Prostate gland (tissue), 2 donors: ENCODE results near the gene SLAMF7. TPM values are rescaled to one million over a fixed set of nuclear protein-coding genes. Genes with fewer than 3 reads are reported as not detected.

ENCODE experiments used
- DNase-seq: peaks from one replicate; pipeline ENCODE4 v3.0.0-alpha.2; 2019; ENCODE audit warnings: low spot score
- H3K27ac ChIP-seq, 2 donors: fragments of 200-600 bp; sonication (generic); 2 replicates each; pipeline ENCODE4 v1.5.1; 2017 to 2019
- H3K27me3 ChIP-seq: fragments of 200-600 bp; sonication (generic); replicated peaks from 2 replicates; pipeline ENCODE4 v1.5.1; 2019; ENCODE audit not compliant: insufficient read depth
- H3K36me3 ChIP-seq, 2 donors: fragments of 200-600 bp; sonication (generic); 1 replicate in 1 of 2; 2 replicates in 1 of 2; pipeline versions ENCODE4 v1.5.1 to v1.8.1; 2017 to 2019
- H3K4me1 ChIP-seq: fragments of 200-600 bp; sonication (generic); replicated peaks from 2 replicates; pipeline ENCODE4 v1.5.1; 2019
- H3K4me3 ChIP-seq, 2 donors: fragments of 200-600 bp; sonication (generic); 2 replicates each; pipeline ENCODE4 v1.5.1; 2017 to 2019
- H3K9me3 ChIP-seq: fragments of 200-600 bp; sonication (generic); 2 replicates; pipeline ENCODE4 v1.5.1; 2017
- CTCF ChIP-seq, 4 experiments: fragments of 200-600 bp in 2 of 4; fragments of 450-650 bp in 2 of 4; sonication (generic) in 2 of 4; IDR thresholded peaks; 1 replicate in 3 of 4; 2 replicates in 1 of 4; pipeline ENCODE4 v1.5.1; 2016 to 2019; ENCODE audit warnings: antibody characterized with exemption in 4 of 4, mild to moderate bottlenecking in 2 of 4, moderate library complexity in 2 of 4
- POLR2A ChIP-seq: fragments of 450-650 bp; IDR thresholded peaks from one replicate; pipeline ENCODE4 v1.6.1; 2016; ENCODE audit warnings: antibody characterized with exemption, mild to moderate bottlenecking
- POLR2AphosphoS5 ChIP-seq: sonication (generic); formaldehyde crosslinking; IDR thresholded peaks from one replicate; pipeline ENCODE4 v1.6.1; 2017; ENCODE audit warnings: antibody characterized with exemption
- WGBS: methylation state at CpG from one replicate; pipeline ENCODE4 v1.1.5; 2018; 5-methylcytosine and 5-hydroxymethylcytosine counted together
- intact Hi-C: fragments of 100-400 bp; cut with DNase I; formaldehyde crosslinking; loops from one replicate; pipeline ENCODE4 v1.14.2; 2022
- total RNA-seq, 2 donors: library from RNA; depleted of rRNA; stranded (reverse); fragments of >200 nt; gene quantifications; one replicate each; pipeline ENCODE4 v1.1.0, GENCODE V29; 2016

SLAMF7 gene
- total RNA-seq, 2 donors from 2014 or later = 0.14 to 0.51 TPM

GRCh38 chr1:160777486-160778089 is 38.5 kb downstream of the SLAMF7 start:
- no peaks in the 10 kb centered on the region for H3K36me3 ChIP-seq
- peak; percentile 27 for DNase-seq
- no peaks in the 10 kb centered on the region for H3K27me3 ChIP-seq
- H3K27ac ChIP-seq = no peak overlapping the region
- no peaks in the 10 kb centered on the region for H3K9me3 ChIP-seq
- intact Hi-C loops = no loop called here
- H3K4me1 ChIP-seq = peaks cover 2% of the 10 kb centered on the region
- H3K4me3 ChIP-seq = no peak overlapping the region
- TF ChIP-seq CTCF (IDR thresholded peaks at IDR 0.05) (peak in 3 of 4 experiments; percentile 31 to 52 (median 43)), POLR2AphosphoS5 (no peak), POLR2A (no peak)
- 63% methylated on average over 7 of the region's 7 CpGs for WGBS

GRCh38 chr1:160778976-160779375 is 39.9 kb downstream of the SLAMF7 start:
- Histone ChIP-seq H3K27me3 (no peaks in the 10 kb centered on the region), H3K9me3 (no peaks in the 10 kb centered on the region)
- 91% methylated on average over 6 of the region's 6 CpGs for WGBS

GRCh38 chr1:160779626-160780397 is 40.8 kb downstream of the SLAMF7 start:
- DNase-seq = no peak
- intact Hi-C loops = no loop called here
- peaks cover 2% of the 10 kb centered on the region for H3K4me1 ChIP-seq
- no peak overlapping the region for H3K4me3 ChIP-seq
- no peaks in the 10 kb centered on the region for H3K9me3 ChIP-seq
- no peaks in the 10 kb centered on the region for H3K27me3 ChIP-seq
- no peak overlapping the region for H3K27ac ChIP-seq
- no peaks in the 10 kb centered on the region for H3K36me3 ChIP-seq
- TF ChIP-seq POLR2A (no peak), CTCF (IDR thresholded peaks at IDR 0.05) (no peak), POLR2AphosphoS5 (no peak)
- WGBS = 95% methylated on average over 16 of the region's 18 CpGs

More at GRCh38 chr1:160778976-160779375, 39.9 kb downstream of the SLAMF7 start:
- intact Hi-C loops = no loop called here
- no peak overlapping the region for H3K4me3 ChIP-seq
- no peaks in the 10 kb centered on the region for H3K36me3 ChIP-seq
- DNase-seq = no peak
- no peak overlapping the region for H3K27ac ChIP-seq
- TF ChIP-seq POLR2AphosphoS5 (no peak), POLR2A (no peak), CTCF (IDR thresholded peaks at IDR 0.05) (no peak)
- H3K4me1 ChIP-seq = peaks cover 2% of the 10 kb centered on the region

GRCh38 chr1:160780398-160780755 is 41.3 kb downstream of the SLAMF7 start:
- H3K4me3 ChIP-seq = no peak overlapping the region
- no peak overlapping the region for H3K27ac ChIP-seq
- H3K9me3 ChIP-seq = no peaks in the 10 kb centered on the region
- no peaks in the 10 kb centered on the region for H3K36me3 ChIP-seq
- DNase-seq = no peak
- no peak for TF ChIP-seq POLR2AphosphoS5
- no peak for TF ChIP-seq POLR2A
- no peak for TF ChIP-seq CTCF (IDR thresholded peaks at IDR 0.05)
- intact Hi-C loops = no loop called here
- peaks cover 2% of the 10 kb centered on the region for H3K4me1 ChIP-seq
- WGBS = 72% methylated on average over 2 of the region's 2 CpGs
- H3K27me3 ChIP-seq = no peaks in the 10 kb centered on the region
